Activated CD4-positive, alpha-beta T cell treated with anti-CD3 and anti-CD28 coated beads, Interleukin-2, amount 10 ng/mL, durations not matched to agents 7 days and 5 days (primary cell): ENCODE data around the gene PLEKHA7. TPM values are rescaled to one million over a fixed set of nuclear protein-coding genes. Genes with fewer than 3 reads are reported as not detected.

ENCODE experiments used
- CTCF ChIA-PET: fragments of 350-600 bp; sonication (Branson Sonifier 250); formaldehyde crosslinking; loops from one replicate; lab custom pipeline; 2021; ENCODE audit warnings: antibody characterized with exemption; lab: Charles Lee
- POLR2A ChIA-PET: fragments of 350-600 bp; sonication (Branson Sonifier 250); formaldehyde crosslinking; loops from one replicate; lab custom pipeline; 2021; ENCODE audit warnings: antibody characterized with exemption; lab: Charles Lee
- DNase-seq: peaks from one replicate; pipeline ENCODE4 v3.0.0-alpha.2; 2020
- H3K27ac Mint-ChIP-seq: one replicate; pipeline ENCODE4 v1.8.0; 2021; ENCODE audit warnings: mild to moderate bottlenecking, moderate library complexity, mixed read lengths
- H3K27me3 Mint-ChIP-seq: one replicate; pipeline ENCODE4 v1.8.0; 2021; ENCODE audit warnings: mixed read lengths
- H3K36me3 Mint-ChIP-seq: one replicate; pipeline ENCODE4 v1.8.0; 2021; ENCODE audit warnings: low read depth, mixed read lengths
- H3K4me1 Mint-ChIP-seq: one replicate; pipeline ENCODE4 v1.8.0; 2021; ENCODE audit warnings: mixed read lengths
- H3K4me3 Mint-ChIP-seq: one replicate; pipeline ENCODE4 v1.8.0; 2021; ENCODE audit warnings: mild to moderate bottlenecking, moderate library complexity, mixed read lengths
- H3K9me3 Mint-ChIP-seq: one replicate; pipeline ENCODE4 v1.8.0; 2021; ENCODE audit warnings: mixed read lengths
- total RNA-seq, 2 experiments: library from RNA; stranded (reverse); gene quantifications; one replicate each; pipeline ENCODE4 v1.2.3, GENCODE V29; 2021

PLEKHA7 gene
- total RNA-seq, 2 experiments from 2014 or later, result 3.4 to 3.5 TPM

DNA sequence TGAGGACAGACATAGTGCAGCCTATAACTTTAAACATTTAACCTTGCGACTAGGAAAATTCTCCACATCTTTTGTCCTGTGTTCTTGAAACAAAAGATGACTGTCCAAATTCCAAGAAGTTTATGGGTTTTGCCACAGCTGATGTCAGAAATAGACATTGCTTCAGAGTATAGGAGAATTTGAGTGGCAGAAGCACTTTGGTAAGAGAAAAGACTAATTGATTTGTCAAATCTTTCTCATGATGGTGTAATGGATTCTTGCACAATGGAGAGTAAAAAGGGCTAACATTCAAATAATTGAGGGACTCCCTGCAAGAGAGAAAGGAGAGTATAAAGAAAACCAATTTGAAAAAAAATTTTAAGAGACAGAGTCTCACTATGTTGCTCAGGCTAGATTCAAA, 250.5 kb downstream of the PLEKHA7 start:
- H3K4me3 Mint-ChIP-seq, result no peak overlapping the region
- H3K4me1 Mint-ChIP-seq, result peaks cover 10% of the 10 kb centered on the region
- ChIA-PET POLR2A (no interaction called here), CTCF (no interaction called here)
- no peak for DNase-seq
- H3K27ac Mint-ChIP-seq, result no peak overlapping the region
- H3K9me3 Mint-ChIP-seq, result no peaks in the 10 kb centered on the region
- H3K36me3 Mint-ChIP-seq, result peaks cover 6% of the 10 kb centered on the region
- no peaks in the 10 kb centered on the region for H3K27me3 Mint-ChIP-seq

DNA sequence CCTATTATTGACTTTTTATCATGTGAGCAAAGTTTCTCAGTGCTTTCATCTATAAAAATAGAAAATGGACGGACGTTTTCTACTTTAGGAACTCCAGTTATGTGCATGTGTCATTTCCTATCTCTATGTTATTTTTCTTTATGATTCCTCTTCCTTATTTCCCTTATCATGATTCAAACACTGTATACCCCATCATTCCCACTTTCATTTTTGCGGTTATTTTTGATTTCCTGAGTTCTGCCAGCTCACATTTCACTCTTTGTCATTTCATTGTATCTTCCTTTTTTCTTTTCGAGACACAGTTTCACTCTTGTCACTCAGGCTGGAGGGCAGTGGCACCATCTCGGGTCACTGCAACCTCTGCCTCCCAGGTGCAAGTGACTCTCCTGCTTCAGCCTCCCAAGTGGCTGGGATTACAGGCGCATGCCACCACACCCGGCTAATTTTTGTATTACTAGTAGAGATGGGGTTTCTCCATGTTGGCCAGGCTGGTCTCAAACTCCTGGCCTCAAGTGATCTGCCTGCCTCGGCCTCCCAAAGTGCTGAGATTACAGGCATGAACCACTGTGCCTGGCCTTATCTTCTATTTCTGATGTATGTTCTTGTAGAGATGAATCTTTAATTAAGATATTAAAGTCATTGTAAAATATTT, 254.2 kb downstream of the PLEKHA7 start:
- peaks cover 32% of the 10 kb centered on the region for H3K36me3 Mint-ChIP-seq
- no peaks in the 10 kb centered on the region for H3K27me3 Mint-ChIP-seq
- H3K27ac Mint-ChIP-seq, result peak overlapping the region; percentile 74
- POLR2A ChIA-PET, result no interaction called here
- no peaks in the 10 kb centered on the region for H3K9me3 Mint-ChIP-seq
- peaks cover 10% of the 10 kb centered on the region for H3K4me1 Mint-ChIP-seq
- CTCF ChIA-PET, result no interaction called here
- DNase-seq, result no peak
- H3K4me3 Mint-ChIP-seq, result no peak overlapping the region

DNA sequence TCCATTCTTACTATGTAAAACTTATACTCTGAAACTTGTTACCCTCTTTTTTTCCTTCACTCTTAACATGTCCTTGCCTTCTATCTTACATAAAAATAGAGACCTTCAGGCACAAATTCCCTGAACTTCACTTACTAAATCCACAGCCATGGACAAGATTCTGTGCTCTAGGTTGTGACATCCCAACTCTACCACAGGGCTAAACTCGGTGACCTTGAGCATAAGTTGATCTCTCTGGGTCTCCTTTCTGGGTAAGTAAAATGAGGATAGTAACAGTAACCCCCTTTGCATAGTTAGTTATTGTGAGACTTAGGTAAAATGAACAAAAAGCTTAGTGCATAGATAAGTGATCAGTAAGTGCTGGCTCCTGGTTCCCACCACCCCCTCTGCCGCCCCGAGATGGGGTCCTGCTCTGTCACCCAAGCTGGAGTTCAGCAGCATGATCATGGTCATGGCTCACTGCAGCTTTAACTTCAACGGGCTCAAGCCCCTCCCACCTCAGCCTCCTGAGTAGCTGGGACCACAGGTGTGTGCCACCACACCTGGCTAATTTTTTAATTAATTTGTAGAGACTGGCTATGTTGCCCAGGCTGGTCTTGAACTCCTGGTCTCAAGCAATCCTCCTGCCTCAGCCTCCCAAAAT, 255.7 kb downstream of the PLEKHA7 start:
- ChIA-PET POLR2A (no interaction called here), CTCF (no interaction called here)
- Mint-ChIP-seq H3K9me3 (no peaks in the 10 kb centered on the region), H3K4me3 (no peak overlapping the region), H3K4me1 (peaks cover 10% of the 10 kb centered on the region), H3K27ac (no peak overlapping the region), H3K27me3 (no peaks in the 10 kb centered on the region), H3K36me3 (peaks cover 41% of the 10 kb centered on the region)
- DNase-seq, result no peak

DNA sequence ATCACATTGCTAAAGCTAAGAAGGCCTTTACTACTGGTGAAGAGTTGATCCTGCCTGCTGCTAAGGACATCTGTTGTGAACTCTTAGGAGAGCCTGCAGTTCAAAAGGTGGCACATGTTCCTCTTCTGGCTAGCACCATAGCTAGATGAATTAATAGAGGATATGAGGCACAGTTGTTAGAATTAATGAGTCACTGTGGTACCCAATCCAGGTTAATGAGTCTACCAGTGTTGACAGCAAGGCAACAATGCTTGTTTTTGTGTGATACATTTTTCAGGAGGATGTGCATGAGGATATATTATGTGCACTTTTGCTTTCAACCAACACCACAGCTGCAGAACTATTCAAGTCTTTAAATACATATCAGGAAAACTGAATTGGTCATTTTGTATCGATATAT, 263.8 kb downstream of the PLEKHA7 start:
- H3K27ac Mint-ChIP-seq, result no peak overlapping the region
- ChIA-PET CTCF (interaction anchor here (2.4 kb wide), 1 partner anchor 11 kb away, joined by 11 read pairs; the partner anchor contains the start of gene C11orf58), POLR2A (interaction anchor here (1.4 kb wide), 1 partner anchor 12 kb away, joined by 3 read pairs; the partner anchor contains the start of gene C11orf58)
- H3K4me1 Mint-ChIP-seq, result peaks cover 19% of the 10 kb centered on the region
- peaks cover 69% of the 10 kb centered on the region for H3K36me3 Mint-ChIP-seq
- H3K4me3 Mint-ChIP-seq, result no peak overlapping the region
- H3K9me3 Mint-ChIP-seq, result no peaks in the 10 kb centered on the region
- DNase-seq, result no peak
- H3K27me3 Mint-ChIP-seq, result no peaks in the 10 kb centered on the region

DNA sequence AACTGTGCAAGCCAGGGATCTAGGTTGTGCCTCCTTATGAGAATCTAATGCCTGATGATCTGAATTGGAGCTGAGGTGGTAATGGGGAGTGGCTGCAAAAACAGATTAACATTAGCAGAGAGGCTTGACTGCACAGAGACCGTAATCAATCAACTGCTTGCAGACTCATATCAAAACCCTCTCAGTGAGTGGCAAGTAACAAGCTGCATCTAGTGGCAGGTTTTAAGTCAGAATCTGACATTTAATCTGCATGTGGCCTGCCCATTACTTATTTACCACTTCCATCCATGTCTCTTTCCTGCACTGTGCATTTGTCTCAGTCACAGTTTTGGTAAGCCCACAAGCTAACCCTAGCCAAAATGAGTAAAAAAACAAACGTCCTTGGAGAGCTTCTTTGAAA, 264.5 kb downstream of the PLEKHA7 start:
- H3K27me3 Mint-ChIP-seq, result no peaks in the 10 kb centered on the region
- H3K4me3 Mint-ChIP-seq, result no peak overlapping the region
- ChIA-PET CTCF (interaction anchor here (0.8 to 2.4 kb wide), 2 partner anchors 11 to 24 kb away, joined by 3 to 11 read pairs; partner anchors contain the start of gene C11orf58), POLR2A (interaction anchor here (1.4 kb wide), 1 partner anchor 12 kb away, joined by 3 read pairs; the partner anchor contains the start of gene C11orf58)
- H3K4me1 Mint-ChIP-seq, result peaks cover 22% of the 10 kb centered on the region
- DNase-seq, result no peak
- peaks cover 72% of the 10 kb centered on the region for H3K36me3 Mint-ChIP-seq
- no peaks in the 10 kb centered on the region for H3K9me3 Mint-ChIP-seq
- no peak overlapping the region for H3K27ac Mint-ChIP-seq

DNA sequence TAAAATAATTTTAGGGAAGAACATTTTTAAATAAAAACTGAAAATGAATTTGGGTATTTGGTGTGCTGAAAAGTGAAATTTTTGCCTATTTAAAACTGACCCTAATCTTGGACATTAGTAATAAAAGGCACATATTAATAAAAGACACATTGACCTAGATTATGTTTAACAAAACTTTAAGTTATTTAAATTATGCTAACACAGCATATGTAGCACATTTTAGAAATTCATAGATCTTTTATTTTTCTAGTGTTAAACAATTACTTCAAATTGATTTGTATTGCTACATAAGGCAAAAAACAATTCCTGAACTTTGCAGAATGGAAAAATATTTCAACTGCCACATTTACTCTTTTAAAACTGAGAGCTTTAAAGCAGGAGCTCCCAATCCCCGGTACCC, 265.1 kb downstream of the PLEKHA7 start:
- no peak for DNase-seq
- Mint-ChIP-seq H3K9me3 (no peaks in the 10 kb centered on the region), H3K4me1 (peaks cover 28% of the 10 kb centered on the region), H3K27ac (no peak overlapping the region), H3K36me3 (peaks cover 76% of the 10 kb centered on the region), H3K27me3 (no peaks in the 10 kb centered on the region), H3K4me3 (no peak overlapping the region)
- POLR2A ChIA-PET, result no interaction called here
- CTCF ChIA-PET, result interaction anchor here (0.8 to 2.4 kb wide), 2 partner anchors 10 to 25 kb away, joined by 3 to 11 read pairs; partner anchors contain the start of gene C11orf58

DNA sequence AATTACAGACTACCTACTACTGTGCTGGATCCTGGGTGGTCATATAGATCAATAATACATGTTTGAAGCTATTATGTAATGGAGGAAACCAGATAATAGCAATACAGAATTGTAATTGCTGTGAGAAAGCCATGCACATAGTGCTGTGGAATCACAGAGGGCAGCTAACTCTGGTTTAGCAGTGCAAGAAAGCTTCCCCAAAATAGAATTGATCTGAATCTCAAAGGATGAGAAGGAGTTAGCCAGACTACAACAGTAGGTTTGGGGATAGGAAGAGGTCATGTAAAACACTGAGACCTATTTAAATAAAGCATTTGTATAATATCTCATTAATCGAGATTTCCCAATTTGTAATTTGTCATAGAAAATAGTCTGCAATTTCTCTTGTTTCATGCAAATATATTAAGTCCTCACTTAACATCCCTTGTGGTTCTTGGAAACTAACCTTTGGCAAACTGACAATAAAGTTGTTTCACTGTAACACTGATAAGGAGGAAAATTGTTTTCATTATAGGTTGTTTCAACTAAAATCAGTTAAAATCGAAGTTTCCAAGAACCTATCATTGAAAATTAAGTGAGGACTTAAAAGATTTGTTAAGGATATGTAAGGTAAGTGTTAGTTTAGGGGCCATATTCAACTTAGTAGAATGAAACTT, 268.1 kb downstream of the PLEKHA7 start:
- Mint-ChIP-seq H3K4me1 (peaks cover 46% of the 10 kb centered on the region), H3K27me3 (no peaks in the 10 kb centered on the region), H3K27ac (no peak overlapping the region), H3K36me3 (peaks cover 71% of the 10 kb centered on the region), H3K9me3 (no peaks in the 10 kb centered on the region), H3K4me3 (no peak overlapping the region)
- ChIA-PET CTCF (no interaction called here), POLR2A (no interaction called here)
- no peak for DNase-seq

DNA sequence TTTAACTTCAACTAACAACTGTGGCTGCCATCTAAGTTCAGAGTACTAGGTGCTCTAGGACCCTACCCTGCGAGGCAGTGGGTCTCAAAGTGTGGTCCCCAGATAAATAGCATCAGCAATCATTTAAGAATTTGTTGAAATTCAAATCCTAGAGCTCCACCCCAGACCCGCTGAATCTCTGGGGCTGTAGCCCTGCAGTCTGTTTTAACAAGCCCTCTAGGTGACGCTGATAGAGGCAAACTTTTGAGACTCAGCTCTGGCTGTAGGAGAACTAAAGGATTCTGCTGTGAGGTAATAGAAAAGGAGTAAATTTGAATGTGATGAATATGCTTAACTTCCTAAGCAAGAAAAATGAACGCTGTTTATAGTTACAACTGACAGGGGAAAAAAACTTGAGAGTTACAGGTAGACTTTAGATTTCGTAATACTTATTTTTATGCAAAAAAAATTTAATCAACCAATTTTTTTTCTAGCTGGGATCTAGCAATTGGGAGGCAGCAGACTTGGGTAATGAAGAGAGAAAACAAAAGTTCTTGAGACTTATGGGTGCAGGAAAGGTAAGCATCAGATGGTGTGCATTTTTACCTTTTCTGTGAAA, 270.0 kb downstream of the PLEKHA7 start:
- Mint-ChIP-seq H3K4me1 (peaks cover 37% of the 10 kb centered on the region), H3K9me3 (no peaks in the 10 kb centered on the region), H3K4me3 (no peak overlapping the region), H3K27me3 (no peaks in the 10 kb centered on the region), H3K36me3 (peaks cover 52% of the 10 kb centered on the region), H3K27ac (no peak overlapping the region)
- ChIA-PET CTCF (interaction anchor here (0.7 kb wide), 1 partner anchor 63 kb away, joined by 3 read pairs; no protein-coding TSS in a partner anchor), POLR2A (no interaction called here)
- no peak for DNase-seq

DNA sequence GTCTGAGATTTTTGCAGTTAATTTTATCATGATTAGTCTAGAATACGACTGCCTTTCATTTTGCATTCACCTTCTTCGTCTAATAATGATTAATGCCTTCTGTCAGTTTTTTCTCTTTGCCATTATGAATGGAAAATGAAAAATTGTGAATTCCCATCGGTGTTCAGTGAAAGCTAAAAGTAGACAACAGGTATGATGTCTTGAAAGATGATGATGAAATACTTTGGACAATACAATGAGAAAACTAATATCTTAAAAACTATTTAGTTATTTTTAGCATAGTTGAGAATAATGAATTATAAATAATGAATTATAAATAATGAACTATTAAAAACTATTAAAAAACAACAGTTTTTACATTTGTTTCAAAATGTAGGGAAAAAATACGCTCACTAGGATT, 270.7 kb downstream of the PLEKHA7 start:
- H3K9me3 Mint-ChIP-seq, result no peaks in the 10 kb centered on the region
- DNase-seq, result no peak
- no peaks in the 10 kb centered on the region for H3K27me3 Mint-ChIP-seq
- POLR2A ChIA-PET, result no interaction called here
- H3K27ac Mint-ChIP-seq, result no peak overlapping the region
- no peak overlapping the region for H3K4me3 Mint-ChIP-seq
- H3K36me3 Mint-ChIP-seq, result peaks cover 52% of the 10 kb centered on the region
- H3K4me1 Mint-ChIP-seq, result peaks cover 37% of the 10 kb centered on the region
- CTCF ChIA-PET, result no interaction called here

DNA sequence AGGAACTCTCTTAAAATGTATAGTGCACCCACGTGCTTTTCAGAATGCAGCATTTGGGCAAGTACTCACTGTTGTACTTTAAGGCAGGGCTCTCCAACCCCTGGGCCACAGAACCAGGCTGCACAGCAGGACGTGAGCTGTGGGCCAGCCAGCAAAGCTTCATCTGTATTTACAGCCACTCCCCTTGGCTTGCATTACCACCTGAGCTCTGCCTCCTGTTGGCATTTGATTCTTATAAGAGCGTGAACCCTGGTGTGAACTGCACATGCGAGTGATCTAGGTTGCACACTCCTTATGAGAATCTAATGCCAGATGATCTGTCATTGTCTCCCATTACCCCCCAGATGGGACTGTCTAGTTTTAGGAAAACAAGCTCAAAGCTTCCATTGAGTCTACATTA, 272.7 kb downstream of the PLEKHA7 start:
- H3K4me3 Mint-ChIP-seq, result no peak overlapping the region
- H3K36me3 Mint-ChIP-seq, result peaks cover 37% of the 10 kb centered on the region
- DNase-seq, result no peak
- CTCF ChIA-PET, result no interaction called here
- peak overlapping the region; percentile 50 for H3K27ac Mint-ChIP-seq
- POLR2A ChIA-PET, result no interaction called here
- no peaks in the 10 kb centered on the region for H3K9me3 Mint-ChIP-seq
- peaks cover 35% of the 10 kb centered on the region for H3K4me1 Mint-ChIP-seq
- H3K27me3 Mint-ChIP-seq, result no peaks in the 10 kb centered on the region

DNA sequence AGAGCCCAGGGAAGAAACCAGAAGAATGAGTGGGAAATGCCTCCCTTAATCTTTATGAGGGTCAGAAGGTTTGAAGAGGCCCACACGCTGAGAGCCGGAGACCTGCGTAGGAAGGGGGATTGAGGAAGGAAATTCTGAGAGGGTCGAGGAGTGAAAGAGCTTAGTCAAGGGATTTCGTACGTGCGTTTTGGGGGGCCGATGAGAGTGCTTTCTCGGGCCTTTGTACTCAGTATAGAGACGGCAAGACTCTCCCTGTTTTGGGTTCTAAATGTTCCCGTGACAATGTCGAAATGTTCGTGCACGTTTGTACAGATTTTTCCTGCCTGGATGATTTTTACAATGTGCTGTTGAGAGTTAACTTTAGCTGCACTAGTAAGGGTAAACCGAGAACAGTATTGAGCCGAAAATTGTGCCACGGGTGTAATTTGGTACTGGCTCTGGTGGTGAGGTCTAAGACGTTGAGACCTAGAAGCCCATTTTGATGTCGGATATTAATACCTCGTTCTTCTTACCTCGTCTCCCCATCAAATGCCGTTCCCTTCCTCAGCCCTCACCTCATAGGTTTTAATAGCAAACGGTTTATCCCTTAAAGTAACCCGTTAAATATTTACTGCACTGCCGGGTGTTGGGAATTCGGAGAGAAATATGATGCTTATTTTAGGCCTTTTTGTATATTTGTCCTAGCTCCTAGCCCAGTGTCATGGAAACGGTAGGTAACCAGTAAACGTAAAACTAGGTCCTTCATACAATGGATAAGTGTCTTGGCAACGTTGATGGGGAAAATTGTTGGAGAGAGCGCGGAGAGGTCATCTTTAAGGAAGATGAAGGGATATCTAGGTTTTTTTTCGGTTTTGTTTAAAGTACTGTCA, 275.0 kb downstream of the PLEKHA7 start:
- Mint-ChIP-seq H3K27me3 (no peaks in the 10 kb centered on the region), H3K9me3 (no peaks in the 10 kb centered on the region), H3K36me3 (peaks cover 15% of the 10 kb centered on the region), H3K27ac (no peak overlapping the region), H3K4me3 (no peak overlapping the region), H3K4me1 (peaks cover 23% of the 10 kb centered on the region)
- CTCF ChIA-PET, result interaction anchor here (0.6 to 3.2 kb wide), 4 partner anchors 9 to 1709 kb away, joined by 3 to 11 read pairs (median 7); no protein-coding TSS in a partner anchor
- POLR2A ChIA-PET, result no interaction called here
- DNase-seq, result no peak
